ENCODE results near the gene CDC14B.

GRCh38 chr9:96557921-96558320, 61.7 kb downstream of the CDC14B start:
- TF ChIP-seq HNF4A (conservative IDR thresholded peaks at IDR 0.05) (no peak), CTCF (IDR thresholded peaks at IDR 0.05; ENCODE audit: low read depth, low read length, missing input control) (no peak), HNF4G (IDR thresholded peaks at IDR 0.05) (no peak), RXRA (IDR thresholded peaks at IDR 0.05) (no peak), GABPA (IDR thresholded peaks at IDR 0.05 in 1 of 2, conservative IDR thresholded peaks at IDR 0.05 in 1 of 2) (no peak), MAX (IDR thresholded peaks at IDR 0.05) (no peak), TAF1 (conservative IDR thresholded peaks at IDR 0.05) (no peak), ZBTB33 (IDR thresholded peaks at IDR 0.05) (no peak), REST (IDR thresholded peaks at IDR 0.05) (no peak), YY1 (IDR thresholded peaks at IDR 0.05) (no peak), EGR1 (IDR thresholded peaks at IDR 0.05; ENCODE audit: low read depth in 2 of 2) (no peak), JUND (IDR thresholded peaks at IDR 0.05) (no peak)

Data from liver (tissue), 3 donors.